GM23248 (cell line): ENCODE data around the gene PAIP2B. TPM values are rescaled to one million over a fixed set of nuclear protein-coding genes. Genes with fewer than 3 reads are reported as not detected.

Experiments used
- DNase-seq: peaks from one replicate; pipeline ENCODE4 v3.0.0-alpha.2; 2015
- H2AFZ ChIP-seq: fragments of 200-600 bp; sonication (generic); 2 replicates; pipeline ENCODE4 v1.6.1; 2016; ENCODE audit warnings: antibody characterized with exemption
- H3F3A ChIP-seq: fragments of 200-600 bp; sonication (generic); 2 replicates; pipeline ENCODE4 v1.6.1; 2016; ENCODE audit warnings: mild to moderate bottlenecking, antibody characterized with exemption, mixed run types; ENCODE audit not compliant: insufficient read depth
- H3K27ac ChIP-seq: fragments of 200-600 bp; sonication (generic); 2 replicates; pipeline ENCODE4 v1.5.1; 2016; ENCODE audit warnings: mild to moderate bottlenecking
- H3K27me3 ChIP-seq: fragments of 200-600 bp; sonication (generic); replicated peaks from 2 replicates; pipeline ENCODE4 v1.6.1; 2016; ENCODE audit warnings: mild to moderate bottlenecking; ENCODE audit not compliant: insufficient read depth
- H3K36me3 ChIP-seq: fragments of 200-600 bp; sonication (generic); 2 replicates; pipeline ENCODE4 v1.6.1; 2016; ENCODE audit warnings: low read depth, mild to moderate bottlenecking
- H3K4me1 ChIP-seq: fragments of 200-600 bp; sonication (generic); 2 replicates; pipeline ENCODE4 v1.6.1; 2016; ENCODE audit warnings: mild to moderate bottlenecking; ENCODE audit not compliant: insufficient read depth
- H3K4me2 ChIP-seq: fragments of 200-600 bp; sonication (generic); one replicate; pipeline ENCODE4 v1.6.1; 2016; ENCODE audit warnings: mild to moderate bottlenecking; ENCODE audit not compliant: unreplicated experiment
- H3K4me3 ChIP-seq: fragments of 200-600 bp; sonication (generic); 2 replicates; pipeline ENCODE4 v1.5.1; 2016; ENCODE audit warnings: mild to moderate bottlenecking
- H3K79me2 ChIP-seq: fragments of 200-600 bp; sonication (generic); 2 replicates; pipeline ENCODE4 v1.6.1; 2016; ENCODE audit warnings: mild to moderate bottlenecking; ENCODE audit not compliant: insufficient read depth
- H3K9ac ChIP-seq: fragments of 200-600 bp; sonication (generic); 2 replicates; pipeline ENCODE4 v1.6.1; 2016; ENCODE audit warnings: mild to moderate bottlenecking
- H3K9me2 ChIP-seq: fragments of 200-600 bp; sonication (generic); 2 replicates; pipeline ENCODE4 v1.6.1; 2016; ENCODE audit warnings: mixed run types, mild to moderate bottlenecking, moderate library complexity; ENCODE audit not compliant: insufficient read depth
- H3K9me3 ChIP-seq: fragments of 200-600 bp; sonication (generic); one replicate; pipeline ENCODE4 v1.6.1; 2017; ENCODE audit warnings: low read depth
- H4K20me1 ChIP-seq: fragments of 200-600 bp; sonication (generic); 2 replicates; pipeline ENCODE4 v1.6.0; 2016; ENCODE audit not compliant: insufficient read depth
- EZH2 ChIP-seq: fragments of 200-600 bp; sonication (generic); IDR thresholded peaks from 2 replicates; pipeline ENCODE4 v1.6.1; 2018; ENCODE audit warnings: antibody characterized with exemption, mild to moderate bottlenecking; ENCODE audit not compliant: insufficient read depth, poor library complexity, severe bottlenecking
- EZH2phosphoT487 ChIP-seq: fragments of 200-600 bp; sonication (generic); IDR thresholded peaks from 2 replicates; pipeline ENCODE4 v1.6.1; 2018; ENCODE audit warnings: antibody characterized with exemption, moderate library complexity, mild to moderate bottlenecking, low read depth; ENCODE audit not compliant: insufficient read depth
- WGBS, 2 experiments: methylation state at CpG; one replicate each; pipeline ENCODE4 v1.1.6; 2015 to 2017; ENCODE audit warnings: low lambda C conversion rate in 2 of 2, low coverage in 1 of 2; ENCODE audit errors: missing lambda C conversion rate in 2 of 2; 5-methylcytosine and 5-hydroxymethylcytosine counted together
- in situ Hi-C: fragments of 300-500 bp; cut with MboI; formaldehyde crosslinking; loops from 2 replicates; pipeline ENCODE4 v1.15.0; 2020
- polyA plus RNA-seq: library from polyadenylated mRNA; unstranded; fragments of >200 nt; fragmentation: Nextera tagmentation; extraction: Ambion mirVana; gene quantifications from 2 replicates; pipeline ENCODE4 v1.2.1, GENCODE V29; 2016
- total RNA-seq: library from RNA; depleted of rRNA; stranded (reverse); fragments of >200 nt; shearing (Covaris generic); gene quantifications from 2 replicates; pipeline ENCODE4 v1.2.3, GENCODE V29; 2014

The PAIP2B gene
- total and polyA plus RNA-seq, 2 experiments from 2014 or later = under 0.01 to 0.10 TPM

GRCh38 chr2:71153585-71154224, 73.2 kb downstream of the PAIP2B start:
- in situ Hi-C loops = no loop called here

GRCh38 chr2:71151620-71152019, 75.3 kb downstream of the PAIP2B start:
- 96 to 100% methylated on average over 1 of the region's 1 CpG for WGBS, 2 experiments
- H3K27me3 ChIP-seq = no peaks in the 10 kb centered on the region
- H3K27ac ChIP-seq = no peak overlapping the region
- peaks cover 29% of the 10 kb centered on the region for H3K36me3 ChIP-seq
- DNase-seq = no peak
- no peaks in the 10 kb centered on the region for H3K9me3 ChIP-seq
- no peak for TF ChIP-seq EZH2
- TF ChIP-seq EZH2phosphoT487 = no peak
- H3K9ac ChIP-seq = no peak overlapping the region
- no peaks in the 10 kb centered on the region for H3K4me1 ChIP-seq
- H3K79me2 ChIP-seq = no peaks in the 10 kb centered on the region
- in situ Hi-C loops = no loop called here
- H3K4me2 ChIP-seq = no peak overlapping the region
- H3F3A ChIP-seq = peaks cover 20% of the 10 kb centered on the region
- no peak overlapping the region for H2AFZ ChIP-seq
- no peak overlapping the region for H3K4me3 ChIP-seq
- H3K9me2 ChIP-seq = no peaks in the 10 kb centered on the region
- H4K20me1 ChIP-seq = no peaks in the 10 kb centered on the region

More at GRCh38 chr2:71153585-71154224, 73.2 kb downstream of the PAIP2B start:
- TF ChIP-seq EZH2 (no peak), EZH2phosphoT487 (no peak)
- H2AFZ ChIP-seq = no peak overlapping the region
- no peak overlapping the region for H3K9ac ChIP-seq
- H3K4me3 ChIP-seq = no peak overlapping the region
- no peaks in the 10 kb centered on the region for H3K9me3 ChIP-seq
- H3K27me3 ChIP-seq = no peaks in the 10 kb centered on the region
- DNase-seq = no peak
- H3F3A ChIP-seq = peaks cover 12% of the 10 kb centered on the region
- H3K27ac ChIP-seq = no peak overlapping the region
- WGBS, 2 experiments = 73 to 74% methylated on average over 11 of the region's 11 CpGs
- no peaks in the 10 kb centered on the region for H3K79me2 ChIP-seq
- H3K9me2 ChIP-seq = no peaks in the 10 kb centered on the region
- H4K20me1 ChIP-seq = no peaks in the 10 kb centered on the region
- no peak overlapping the region for H3K4me2 ChIP-seq
- peaks cover 9% of the 10 kb centered on the region; the same call in 1 of the 2 replicates for H3K36me3 ChIP-seq
- H3K4me1 ChIP-seq = no peaks in the 10 kb centered on the region

GRCh38 chr2:71150082-71150816, 76.7 kb downstream of the PAIP2B start:
- Histone ChIP-seq H3K4me3 (no peak overlapping the region), H2AFZ (no peak overlapping the region), H3K36me3 (peaks cover 40% of the 10 kb centered on the region), H3K9me3 (no peaks in the 10 kb centered on the region), H3K27ac (no peak overlapping the region), H3K4me1 (no peaks in the 10 kb centered on the region), H3K9ac (no peak overlapping the region), H3K9me2 (no peaks in the 10 kb centered on the region), H3K27me3 (no peaks in the 10 kb centered on the region), H4K20me1 (no peaks in the 10 kb centered on the region), H3F3A (peaks cover 20% of the 10 kb centered on the region), H3K4me2 (no peak overlapping the region), H3K79me2 (no peaks in the 10 kb centered on the region)
- WGBS, 2 experiments = 54 to 58% methylated on average over 3 of the region's 3 CpGs
- in situ Hi-C loops = no loop called here
- no peak for TF ChIP-seq EZH2phosphoT487
- no peak for TF ChIP-seq EZH2
- DNase-seq = no peak

GRCh38 chr2:71148506-71149063, 78.3 kb downstream of the PAIP2B start:
- Histone ChIP-seq H3K9me3 (no peaks in the 10 kb centered on the region), H3K9ac (no peak overlapping the region), H3K4me2 (no peak overlapping the region), H4K20me1 (no peaks in the 10 kb centered on the region), H3K36me3 (peaks cover 57% of the 10 kb centered on the region), H3K9me2 (no peaks in the 10 kb centered on the region), H3F3A (peaks cover 20% of the 10 kb centered on the region), H3K79me2 (no peaks in the 10 kb centered on the region), H3K4me3 (no peak overlapping the region), H3K27me3 (no peaks in the 10 kb centered on the region), H2AFZ (no peak overlapping the region), H3K27ac (no peak overlapping the region), H3K4me1 (no peaks in the 10 kb centered on the region)
- DNase-seq = no peak
- 99 to 100% methylated on average over 2 of the region's 2 CpGs for WGBS, 2 experiments
- no peak for TF ChIP-seq EZH2
- in situ Hi-C loops = no loop called here
